H1 (cell line): ENCODE data around the gene SSH2. TPM values are rescaled to one million over a fixed set of nuclear protein-coding genes. Genes with fewer than 3 reads are reported as not detected.

Experiments used
- ASH2L ChIP-seq: fragments of 200-600, 300-600 bp; sonication (generic); IDR thresholded peaks from one replicate; pipeline ENCODE4 v1.7.1; 2017; ENCODE audit warnings: low read length
- BACH1 ChIP-seq: IDR thresholded peaks from 2 replicates; pipeline ENCODE4 v1.6.1; 2012; ENCODE audit warnings: low read length, improper control_type of control experiment
- BRCA1 ChIP-seq: IDR thresholded peaks from 2 replicates; pipeline ENCODE4 v1.6.1; 2012; ENCODE audit warnings: low read depth, low read length, improper control_type of control experiment
- CTBP2 ChIP-seq: IDR thresholded peaks from 2 replicates; pipeline ENCODE4 v1.7.0; 2011; ENCODE audit warnings: borderline replicate concordance, mild to moderate bottlenecking, moderate library complexity, mixed read lengths, low read length; ENCODE audit not compliant: insufficient read depth, insufficient read length
- HDAC2 ChIP-seq, 2 experiments: fragments of 300-600 bp in 1 of 2; sonication (generic) in 1 of 2; IDR thresholded peaks; 2 replicates each; pipeline ENCODE4 v1.6.1; 2011 to 2012; ENCODE audit warnings: low read depth in 2 of 2, low read length in 2 of 2, mild to moderate bottlenecking in 2 of 2, moderate library complexity in 2 of 2, borderline replicate concordance in 1 of 2, inconsistent platforms in 1 of 2
- POU5F1 ChIP-seq: IDR thresholded peaks from 2 replicates; pipeline ENCODE4 v1.6.1; 2011; ENCODE audit warnings: low read depth, mild to moderate bottlenecking, low read length, moderate library complexity
- RFX5 ChIP-seq: IDR thresholded peaks from 2 replicates; pipeline ENCODE4 v1.6.1; 2011; ENCODE audit warnings: low read depth, low read length, improper control_type of control experiment, borderline replicate concordance
- SP1 ChIP-seq: IDR thresholded peaks from 2 replicates; pipeline ENCODE4 v1.6.1; 2011; ENCODE audit warnings: low read depth, low read length
- polyA plus RNA-seq, 7 experiments: library from polyadenylated mRNA; depleted of rRNA in 3 of 7; stranded (reverse) in 5 of 7; unstranded in 2 of 7; fragments of >200 nt in 5 of 7; fragments of 200-250 nt in 2 of 7; gene quantifications; 1 replicate in 5 of 7; 2 replicates in 1 of 7; 4 replicates in 1 of 7; pipeline versions ENCODE4 v1.2.1 to v1.2.3, GENCODE V29; 2011 to 2013; ENCODE audit warnings: missing spikeins in 2 of 7, mixed read lengths in 2 of 7
- total RNA-seq: library from RNA; stranded (reverse); fragmentation: NEBNext Ultra II Directional; extraction: Animal tissue kit (Norgen Biotek cat#: 25700); gene quantifications from 2 replicates; pipeline ENCODE4 v1.2.1, GENCODE V29; 2021
- TF ChIP-seq, protein P1 (sequence below): fragments of 300-600 bp; sonication (generic); IDR thresholded peaks from 2 replicates; pipeline ENCODE4 v1.7.1; 2012; ENCODE audit warnings: low read length, moderate library complexity, mild to moderate bottlenecking, inconsistent platforms; ENCODE audit not compliant: insufficient replicate concordance

Gene SSH2
- total and polyA plus RNA-seq, 2 of the 8 experiments (the other 6 are each of a cell fraction or from before 2014, with no cell fraction given): 5.2 to 15.9 TPM

DNA sequence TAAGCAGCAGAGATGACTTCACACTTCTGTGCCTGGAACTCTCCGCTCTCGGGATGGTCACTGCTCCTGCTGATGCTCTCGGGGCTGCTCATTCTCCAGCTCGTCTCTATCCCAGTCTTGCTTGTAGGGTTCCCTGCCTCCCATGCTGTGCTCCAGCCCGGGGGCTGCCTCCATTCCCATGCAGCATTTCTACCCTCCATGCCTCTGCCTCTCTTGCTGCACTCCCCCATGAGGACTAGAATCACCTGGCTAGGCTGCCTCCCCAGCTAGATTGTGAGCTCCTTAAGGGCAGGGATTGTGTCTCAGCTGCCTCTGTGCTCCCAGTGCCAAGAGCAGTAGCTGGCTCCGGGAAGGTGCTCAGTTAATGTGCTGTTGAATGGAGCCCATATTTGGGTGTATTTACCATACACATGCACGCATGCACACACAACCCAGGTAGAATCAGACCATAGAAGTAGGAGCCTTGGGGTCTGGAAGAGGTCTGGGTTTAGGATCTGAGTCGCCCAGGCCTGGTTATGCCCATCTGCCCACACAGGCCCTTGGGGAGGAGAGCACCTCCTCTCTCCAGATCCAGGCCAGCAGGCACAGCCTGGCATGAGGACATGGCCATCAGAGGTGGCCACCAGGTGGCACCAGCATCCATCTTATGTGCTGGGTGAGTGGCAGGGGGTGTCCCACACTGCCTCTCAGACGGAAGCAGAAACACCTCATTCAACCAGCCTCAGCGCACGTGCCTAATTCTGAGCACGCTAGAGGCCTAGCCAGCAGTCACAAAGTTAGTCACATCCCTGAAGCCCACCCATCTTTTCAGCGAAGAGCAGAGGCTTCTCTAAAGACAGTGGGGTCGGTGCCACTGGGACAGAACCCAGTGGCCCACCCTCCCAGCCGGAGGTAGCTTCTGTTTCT is 349.9 kb downstream of the SSH2 start (continued):
- no peak for TF ChIP-seq BRCA1
- TF ChIP-seq ASH2L: no peak
- no peak for TF ChIP-seq POU5F1
- TF ChIP-seq, protein P1, sequence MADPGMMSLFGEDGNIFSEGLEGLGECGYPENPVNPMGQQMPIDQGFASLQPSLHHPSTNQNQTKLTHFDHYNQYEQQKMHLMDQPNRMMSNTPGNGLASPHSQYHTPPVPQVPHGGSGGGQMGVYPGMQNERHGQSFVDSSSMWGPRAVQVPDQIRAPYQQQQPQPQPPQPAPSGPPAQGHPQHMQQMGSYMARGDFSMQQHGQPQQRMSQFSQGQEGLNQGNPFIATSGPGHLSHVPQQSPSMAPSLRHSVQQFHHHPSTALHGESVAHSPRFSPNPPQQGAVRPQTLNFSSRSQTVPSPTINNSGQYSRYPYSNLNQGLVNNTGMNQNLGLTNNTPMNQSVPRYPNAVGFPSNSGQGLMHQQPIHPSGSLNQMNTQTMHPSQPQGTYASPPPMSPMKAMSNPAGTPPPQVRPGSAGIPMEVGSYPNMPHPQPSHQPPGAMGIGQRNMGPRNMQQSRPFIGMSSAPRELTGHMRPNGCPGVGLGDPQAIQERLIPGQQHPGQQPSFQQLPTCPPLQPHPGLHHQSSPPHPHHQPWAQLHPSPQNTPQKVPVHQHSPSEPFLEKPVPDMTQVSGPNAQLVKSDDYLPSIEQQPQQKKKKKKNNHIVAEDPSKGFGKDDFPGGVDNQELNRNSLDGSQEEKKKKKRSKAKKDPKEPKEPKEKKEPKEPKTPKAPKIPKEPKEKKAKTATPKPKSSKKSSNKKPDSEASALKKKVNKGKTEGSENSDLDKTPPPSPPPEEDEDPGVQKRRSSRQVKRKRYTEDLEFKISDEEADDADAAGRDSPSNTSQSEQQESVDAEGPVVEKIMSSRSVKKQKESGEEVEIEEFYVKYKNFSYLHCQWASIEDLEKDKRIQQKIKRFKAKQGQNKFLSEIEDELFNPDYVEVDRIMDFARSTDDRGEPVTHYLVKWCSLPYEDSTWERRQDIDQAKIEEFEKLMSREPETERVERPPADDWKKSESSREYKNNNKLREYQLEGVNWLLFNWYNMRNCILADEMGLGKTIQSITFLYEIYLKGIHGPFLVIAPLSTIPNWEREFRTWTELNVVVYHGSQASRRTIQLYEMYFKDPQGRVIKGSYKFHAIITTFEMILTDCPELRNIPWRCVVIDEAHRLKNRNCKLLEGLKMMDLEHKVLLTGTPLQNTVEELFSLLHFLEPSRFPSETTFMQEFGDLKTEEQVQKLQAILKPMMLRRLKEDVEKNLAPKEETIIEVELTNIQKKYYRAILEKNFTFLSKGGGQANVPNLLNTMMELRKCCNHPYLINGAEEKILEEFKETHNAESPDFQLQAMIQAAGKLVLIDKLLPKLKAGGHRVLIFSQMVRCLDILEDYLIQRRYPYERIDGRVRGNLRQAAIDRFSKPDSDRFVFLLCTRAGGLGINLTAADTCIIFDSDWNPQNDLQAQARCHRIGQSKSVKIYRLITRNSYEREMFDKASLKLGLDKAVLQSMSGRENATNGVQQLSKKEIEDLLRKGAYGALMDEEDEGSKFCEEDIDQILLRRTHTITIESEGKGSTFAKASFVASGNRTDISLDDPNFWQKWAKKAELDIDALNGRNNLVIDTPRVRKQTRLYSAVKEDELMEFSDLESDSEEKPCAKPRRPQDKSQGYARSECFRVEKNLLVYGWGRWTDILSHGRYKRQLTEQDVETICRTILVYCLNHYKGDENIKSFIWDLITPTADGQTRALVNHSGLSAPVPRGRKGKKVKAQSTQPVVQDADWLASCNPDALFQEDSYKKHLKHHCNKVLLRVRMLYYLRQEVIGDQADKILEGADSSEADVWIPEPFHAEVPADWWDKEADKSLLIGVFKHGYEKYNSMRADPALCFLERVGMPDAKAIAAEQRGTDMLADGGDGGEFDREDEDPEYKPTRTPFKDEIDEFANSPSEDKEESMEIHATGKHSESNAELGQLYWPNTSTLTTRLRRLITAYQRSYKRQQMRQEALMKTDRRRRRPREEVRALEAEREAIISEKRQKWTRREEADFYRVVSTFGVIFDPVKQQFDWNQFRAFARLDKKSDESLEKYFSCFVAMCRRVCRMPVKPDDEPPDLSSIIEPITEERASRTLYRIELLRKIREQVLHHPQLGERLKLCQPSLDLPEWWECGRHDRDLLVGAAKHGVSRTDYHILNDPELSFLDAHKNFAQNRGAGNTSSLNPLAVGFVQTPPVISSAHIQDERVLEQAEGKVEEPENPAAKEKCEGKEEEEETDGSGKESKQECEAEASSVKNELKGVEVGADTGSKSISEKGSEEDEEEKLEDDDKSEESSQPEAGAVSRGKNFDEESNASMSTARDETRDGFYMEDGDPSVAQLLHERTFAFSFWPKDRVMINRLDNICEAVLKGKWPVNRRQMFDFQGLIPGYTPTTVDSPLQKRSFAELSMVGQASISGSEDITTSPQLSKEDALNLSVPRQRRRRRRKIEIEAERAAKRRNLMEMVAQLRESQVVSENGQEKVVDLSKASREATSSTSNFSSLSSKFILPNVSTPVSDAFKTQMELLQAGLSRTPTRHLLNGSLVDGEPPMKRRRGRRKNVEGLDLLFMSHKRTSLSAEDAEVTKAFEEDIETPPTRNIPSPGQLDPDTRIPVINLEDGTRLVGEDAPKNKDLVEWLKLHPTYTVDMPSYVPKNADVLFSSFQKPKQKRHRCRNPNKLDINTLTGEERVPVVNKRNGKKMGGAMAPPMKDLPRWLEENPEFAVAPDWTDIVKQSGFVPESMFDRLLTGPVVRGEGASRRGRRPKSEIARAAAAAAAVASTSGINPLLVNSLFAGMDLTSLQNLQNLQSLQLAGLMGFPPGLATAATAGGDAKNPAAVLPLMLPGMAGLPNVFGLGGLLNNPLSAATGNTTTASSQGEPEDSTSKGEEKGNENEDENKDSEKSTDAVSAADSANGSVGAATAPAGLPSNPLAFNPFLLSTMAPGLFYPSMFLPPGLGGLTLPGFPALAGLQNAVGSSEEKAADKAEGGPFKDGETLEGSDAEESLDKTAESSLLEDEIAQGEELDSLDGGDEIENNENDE: no peak
- TF ChIP-seq BACH1: no peak
- TF ChIP-seq HDAC2 (IDR thresholded peaks at IDR 0.05; ENCODE audit: borderline replicate concordance in 1 of 2, low read depth in 2 of 2, low read length in 2 of 2): no peak
- no peak for TF ChIP-seq SP1
- no peak for TF ChIP-seq CTBP2
- TF ChIP-seq RFX5: no peak
